ENCODE results near the gene CDH23. TPM values are rescaled to one million over a fixed set of nuclear protein-coding genes. Genes with fewer than 3 reads are reported as not detected.

The CDH23 gene
- total and polyA plus RNA-seq, 2 of the 8 experiments (the other 6 are each of a cell fraction or from before 2014, with no cell fraction given), result 1.9 to 4.9 TPM

GRCh38 chr10:71366690-71367089 lies 30.0 kb upstream of the CDH23 start:
- Histone ChIP-seq H3K9ac (replicated peaks in 1 of 4; ENCODE audit: extremely low read depth in 1 of 4, low read depth in 3 of 4, low read length in 3 of 4) (no peak overlapping the region), H2AK5ac (ENCODE audit: low read depth, low read length) (no peak overlapping the region), H4K5ac (ENCODE audit: insufficient read length, low read depth, low read length) (no peak overlapping the region), H2BK12ac (ENCODE audit: low read depth, low read length) (no peak overlapping the region), H3K4me3 (ENCODE audit: extremely low read depth in 1 of 4, insufficient read depth in 2 of 4, low read depth in 3 of 4, low read length in 4 of 4) (no peak overlapping the region), H2BK5ac (ENCODE audit: low read depth, low read length) (no peak overlapping the region), H3K36me3 (ENCODE audit: control insufficient read depth in 2 of 4, insufficient read depth in 4 of 4, low read length in 3 of 4) (peaks cover 0 to 7% (median 3%) of the 10 kb centered on the region in 4 experiments; a peak in 4 of 8 replicates), H3K79me1 (ENCODE audit: low read depth, low read length) (no peaks in the 10 kb centered on the region), H2AFZ (ENCODE audit: low read length) (no peak overlapping the region), H4K8ac (ENCODE audit: extremely low read depth, insufficient read depth, low read length) (no peak overlapping the region), H3K4ac (replicated peaks; ENCODE audit: insufficient read length, low read depth, low read length) (no peak overlapping the region), H2BK120ac (replicated peaks; ENCODE audit: low read depth, low read length) (no peak overlapping the region), H3K9me3 (ENCODE audit: insufficient read depth in 2 of 2, low read depth in 1 of 2, low read length in 1 of 2) (no peaks in the 10 kb centered on the region), H3K56ac (replicated peaks; ENCODE audit: insufficient read length, low read depth, low read length) (no peak overlapping the region), H3K79me2 (ENCODE audit: control insufficient read depth in 1 of 2, insufficient read depth in 2 of 2, low read length in 2 of 2) (no peaks in the 10 kb centered on the region), H4K91ac (replicated peaks; ENCODE audit: insufficient read length, low read length) (no peak overlapping the region), H3K14ac (ENCODE audit: insufficient read length) (no peak overlapping the region), H3K18ac (ENCODE audit: extremely low read depth, low read length) (no peak overlapping the region), H3K27ac (ENCODE audit: low read depth, low read length) (no peak overlapping the region), H2BK20ac (ENCODE audit: low read length) (no peak overlapping the region), H3K23ac (ENCODE audit: insufficient read length) (no peak overlapping the region), H3K23me2 (ENCODE audit: low read depth, low read length) (no peaks in the 10 kb centered on the region), H3K4me1 (replicated peaks in 1 of 4; ENCODE audit: control insufficient read depth in 3 of 4, insufficient read depth in 4 of 4, low read length in 3 of 4) (no peaks in the 10 kb centered on the region), H4K20me1 (replicated peaks in 1 of 2; ENCODE audit: control insufficient read depth in 1 of 2, insufficient read depth in 2 of 2, low read length in 2 of 2) (no peaks in the 10 kb centered on the region), H3K4me2 (ENCODE audit: insufficient read depth in 1 of 2, low read depth in 2 of 2, low read length in 2 of 2) (no peak overlapping the region), H2BK15ac (ENCODE audit: low read length) (no peak overlapping the region), H3K27me3 (replicated peaks in 1 of 4; ENCODE audit: control insufficient read depth in 3 of 4, extremely low read depth in 1 of 4, insufficient read depth in 3 of 4, low read length in 3 of 4) (no peaks in the 10 kb centered on the region; a peak in 1 of 7 replicates)
- ChIA-PET POLR2A (ENCODE audit: partially characterized antibody) (interaction anchor here (0.8 to 0.9 kb wide), 2 partner anchors 20 to 26 kb away, joined by 3 read pairs; no protein-coding TSS in a partner anchor), CTCF (ENCODE audit: partially characterized antibody) (interaction anchor here (0.9 to 28.0 kb wide), 7 partner anchors 8 to 119 kb away, joined by 3 to 401 read pairs (median 5); partner anchors contain the start of gene SLC29A3)
- DNase-seq (ENCODE audit: low read depth in 1 of 2, low spot score in 2 of 2) (no peak), FAIRE-seq (no peak)
- WGBS, 2 experiments (ENCODE audit: extremely low coverage in 1 of 2, insufficient coverage in 1 of 2, insufficient read length in 1 of 2, insufficient replicate concordance in 2 of 2, low coverage in 1 of 2, low lambda C conversion rate in 2 of 2, missing lambda C conversion rate in 1 of 2), result 77% methylated on average over 8 of the region's 8 CpGs; no CpG with 5 or more reads in 1 of the 2 experiments
- no peak for TF ChIP-seq SIN3A (conservative IDR thresholded peaks at IDR 0.05 in 1 of 2, IDR thresholded peaks at IDR 0.05 in 1 of 2; ENCODE audit: low read depth in 1 of 2, low read length in 2 of 2)
- no peak for TF ChIP-seq SRF (IDR thresholded peaks at IDR 0.05; ENCODE audit: low read depth, low read length)
- no peak for TF ChIP-seq PHF8 (conservative IDR thresholded peaks at IDR 0.05; ENCODE audit: low read depth, low read length)
- TF ChIP-seq FOSL1 (IDR thresholded peaks at IDR 0.05; ENCODE audit: insufficient read depth, low read depth, low read length), result no peak
- TF ChIP-seq SP2 (IDR thresholded peaks at IDR 0.05; ENCODE audit: low read length), result no peak
- no peak for TF ChIP-seq NANOG (IDR thresholded peaks at IDR 0.05; ENCODE audit: insufficient read depth, low read depth, low read length, poor library complexity, severe bottlenecking)
- no peak for TF ChIP-seq SP4 (IDR thresholded peaks at IDR 0.05; ENCODE audit: low read length)
- no peak for TF ChIP-seq ATF3 (IDR thresholded peaks at IDR 0.05; ENCODE audit: insufficient read depth, low read depth, low read length)
- no peak for TF ChIP-seq E2F6 (IDR thresholded peaks at IDR 0.05)
- TF ChIP-seq CEBPB (IDR thresholded peaks at IDR 0.05; ENCODE audit: low read depth, low read length), result no peak
- TF ChIP-seq EP300 (IDR thresholded peaks at IDR 0.05; ENCODE audit: borderline replicate concordance in 1 of 2, low read depth in 2 of 2, low read length in 2 of 2), result no peak
- no peak for TF ChIP-seq RNF2 (IDR thresholded peaks at IDR 0.05; ENCODE audit: borderline replicate concordance, low read depth, low read length, missing control alignments, poor library complexity, severe bottlenecking)
